HT1080 (cell line): ENCODE measurements around the gene MBD5. TPM values are rescaled to one million over a fixed set of nuclear protein-coding genes. Genes with fewer than 3 reads are reported as not detected.

Source experiments
- DNase-seq: peaks from one replicate; pipeline ENCODE4 v3.0.0-alpha.2; 2015; ENCODE audit warnings: low read depth
- total RNA-seq: library from RNA; depleted of rRNA; stranded (reverse); fragments of >200 nt; shearing (Covaris generic); gene quantifications from 2 replicates; pipeline ENCODE4 v1.2.3, GENCODE V29; 2014

MBD5 gene
- total RNA-seq, 1 experiment from 2014 or later: 7.1 TPM

DNA sequence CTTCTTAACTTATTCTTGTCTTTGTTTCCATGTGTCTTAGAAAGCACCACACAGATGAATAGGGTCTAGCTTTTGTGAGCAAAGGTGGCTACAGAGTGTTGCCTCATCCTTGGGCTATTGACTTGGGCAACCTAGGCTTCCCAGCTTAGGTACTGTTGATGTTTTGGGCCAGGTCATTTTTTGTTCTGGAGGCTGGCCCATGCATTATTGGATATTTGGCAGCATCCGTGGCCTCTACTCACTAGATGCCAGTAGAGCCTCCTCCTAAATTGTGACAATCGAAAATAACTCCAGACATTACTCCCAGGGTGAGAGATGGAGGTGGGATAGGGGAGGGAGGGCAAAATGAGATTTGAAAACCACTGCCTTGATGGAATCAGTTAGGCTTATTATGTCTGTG lies 496.4 kb downstream of the MBD5 start:
- no peak for DNase-seq

DNA sequence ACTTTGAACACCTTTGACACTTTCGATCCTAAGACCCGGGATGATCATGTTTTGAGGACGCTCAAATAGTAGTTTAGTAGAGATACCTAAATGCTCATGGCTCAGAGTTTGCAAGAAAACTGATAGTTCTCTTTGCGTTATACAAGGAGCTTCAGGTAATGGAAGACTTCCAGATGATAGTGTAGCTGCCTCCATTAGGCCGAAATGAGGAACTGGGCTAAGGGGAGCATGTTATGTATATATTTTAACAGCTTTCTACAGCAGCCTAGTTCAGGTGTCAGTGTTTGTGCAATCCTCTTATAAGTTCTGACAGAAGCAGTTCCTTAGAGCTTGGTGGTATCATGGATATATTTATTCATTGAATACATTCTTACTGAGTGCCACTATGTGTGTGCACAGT lies 496.9 kb downstream of the MBD5 start:
- DNase-seq: no peak

- no peak for DNase-seq
Observed at GRCh38 chr2:148519013-148519412, 498.1 kb downstream of the MBD5 start.

- DNase-seq: no peak
Observed at GRCh38 chr2:148521181-148521580, 500.3 kb downstream of the MBD5 start.

DNA sequence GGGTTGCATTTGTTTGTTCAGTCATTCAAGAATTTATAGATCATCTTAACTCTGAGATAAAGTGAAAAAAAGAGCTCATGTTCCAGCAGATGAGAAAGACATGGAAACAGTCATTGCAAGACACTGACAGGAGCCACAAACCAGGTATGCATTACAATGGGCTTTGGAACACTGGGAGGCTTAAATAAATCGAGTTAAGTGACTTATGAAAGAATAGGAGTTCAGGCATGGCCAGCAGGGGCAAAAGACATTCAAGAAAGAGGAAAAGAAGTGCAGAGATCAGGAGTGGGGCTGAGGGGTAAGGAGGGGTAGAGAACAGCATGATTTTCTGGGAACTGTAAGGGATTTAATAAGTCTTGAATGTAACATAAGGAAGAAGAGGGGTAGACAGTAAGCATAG lies 502.4 kb downstream of the MBD5 start:
- DNase-seq: no peak

- DNase-seq: peak; percentile 64
Observed at GRCh38 chr2:148524519-148524919, 503.6 kb downstream of the MBD5 start.

DNA sequence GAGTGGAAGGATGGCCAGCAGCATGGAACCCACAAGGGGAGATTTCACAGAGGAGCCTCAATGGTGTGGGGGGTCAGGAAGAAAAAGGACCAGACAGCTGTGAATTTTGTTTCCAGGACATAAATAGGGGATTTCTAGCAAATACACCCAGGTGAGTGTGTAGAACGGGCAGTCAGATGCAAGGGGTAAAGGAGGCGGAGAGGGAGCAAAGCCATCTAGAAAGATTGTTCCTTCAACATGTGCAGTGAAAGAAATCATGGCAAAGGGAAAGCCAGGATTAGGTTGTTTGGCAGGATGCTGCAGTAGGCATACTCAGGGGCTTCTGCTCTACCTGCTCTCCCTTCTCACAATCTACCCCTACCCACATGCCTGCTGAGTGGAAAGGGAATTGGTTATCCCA lies 504.2 kb downstream of the MBD5 start:
- DNase-seq: no peak

- no peak for DNase-seq
Observed at GRCh38 chr2:148526509-148527346, 505.8 kb downstream of the MBD5 start.

DNA sequence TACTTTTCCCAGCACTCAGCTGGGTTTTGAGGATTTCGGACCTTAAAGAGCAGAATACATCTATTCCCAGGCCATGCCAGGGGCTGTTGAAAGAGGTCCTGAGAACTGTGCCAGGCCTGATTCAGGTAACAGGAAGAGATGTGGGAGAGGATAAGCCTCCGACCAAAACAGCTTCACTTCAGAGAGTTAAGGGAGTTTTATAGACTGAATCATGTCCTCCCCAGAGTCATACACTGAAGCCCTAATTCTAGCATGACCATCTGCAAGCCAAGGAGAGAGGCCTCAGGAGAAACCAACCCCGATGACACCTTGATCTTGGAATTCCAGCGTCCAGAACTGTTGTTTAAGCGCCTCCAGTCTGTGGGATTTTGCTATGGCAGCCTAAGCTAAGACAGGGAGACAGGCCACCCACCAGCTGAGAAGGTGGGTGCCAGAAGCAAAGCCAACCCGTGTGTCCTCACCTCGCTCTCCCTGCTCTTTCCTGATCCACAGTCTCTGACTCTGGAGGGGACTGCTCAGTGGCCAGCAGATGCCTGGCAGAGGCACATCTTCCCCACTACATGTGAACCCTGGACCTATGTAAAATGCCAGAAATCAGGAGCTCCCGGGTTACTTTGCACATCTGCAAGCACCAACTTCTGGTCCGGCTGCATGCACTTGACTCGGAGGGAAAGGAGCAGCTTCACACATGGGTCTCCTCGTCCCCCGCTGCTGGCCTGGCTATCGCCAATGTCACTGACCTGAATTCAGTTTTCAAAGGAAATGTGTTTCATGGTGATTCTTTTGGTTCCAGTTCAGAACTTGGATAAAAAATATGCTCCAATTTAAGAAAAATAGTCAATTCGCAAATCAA lies 506.8 kb downstream of the MBD5 start:
- peak; percentile 47 for DNase-seq

- DNase-seq: no peak
Observed at GRCh38 chr2:148528356-148529064, 507.6 kb downstream of the MBD5 start.

DNA sequence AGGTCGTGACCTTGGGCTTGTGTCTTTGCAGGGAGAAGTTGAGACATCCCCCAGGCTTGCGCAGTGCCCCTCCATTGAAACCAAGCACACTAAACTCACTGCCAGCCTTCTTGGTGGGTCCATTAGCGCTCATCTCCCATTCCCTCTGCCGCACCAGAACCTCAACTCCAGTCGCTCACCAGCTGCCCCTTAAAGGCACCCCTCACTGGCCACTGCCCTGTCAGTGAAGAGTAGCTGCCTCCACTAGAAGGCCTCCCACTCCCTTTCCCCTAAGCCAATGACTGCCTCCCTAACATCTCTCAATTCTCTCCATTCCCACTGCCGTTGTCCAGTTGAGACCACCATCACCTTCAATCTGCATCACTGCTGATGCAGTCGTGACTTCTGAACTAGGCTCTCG lies 508.9 kb downstream of the MBD5 start:
- no peak for DNase-seq

GRCh38 chr2:148530350-148530749 lies 509.5 kb downstream of the MBD5 start:
- no peak for DNase-seq

- no peak for DNase-seq
Observed at GRCh38 chr2:148531235-148531634, 510.3 kb downstream of the MBD5 start.

DNA sequence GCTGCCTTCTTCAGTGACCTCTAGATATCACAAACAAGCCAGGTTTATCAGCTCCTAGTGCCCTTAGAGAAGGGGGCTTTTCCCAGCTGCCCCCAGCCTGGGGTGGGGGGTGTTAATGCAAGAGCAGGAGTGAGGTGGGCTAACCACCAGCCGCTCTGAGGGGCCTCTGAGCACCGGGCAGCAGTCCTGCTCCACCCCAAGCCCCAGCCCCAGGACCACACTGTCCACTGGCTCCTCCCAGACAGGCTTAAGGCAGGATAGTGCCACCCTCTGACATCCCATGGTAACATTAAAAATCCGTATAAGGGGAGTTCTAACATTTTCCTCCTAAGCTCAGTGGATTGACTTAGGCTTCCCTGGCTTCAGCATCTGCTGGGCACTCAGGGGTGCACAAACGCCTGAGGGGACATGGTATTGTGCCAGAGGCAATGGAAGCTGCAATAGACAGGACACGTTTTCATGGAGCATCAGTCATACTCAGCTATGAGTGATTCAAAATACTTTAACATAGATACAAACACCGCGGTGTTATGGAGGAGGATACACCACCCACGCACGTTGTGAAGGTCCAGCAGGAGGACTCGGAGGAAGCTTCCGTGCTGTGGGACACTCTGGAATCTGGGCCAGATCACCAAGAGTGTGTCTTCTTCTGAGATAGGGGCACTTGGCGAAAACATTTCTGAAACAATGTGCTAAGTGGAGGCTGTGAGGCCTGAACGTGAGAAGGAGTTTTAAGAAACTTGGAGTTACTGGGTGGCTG lies 511.0 kb downstream of the MBD5 start:
- DNase-seq: no peak

DNA sequence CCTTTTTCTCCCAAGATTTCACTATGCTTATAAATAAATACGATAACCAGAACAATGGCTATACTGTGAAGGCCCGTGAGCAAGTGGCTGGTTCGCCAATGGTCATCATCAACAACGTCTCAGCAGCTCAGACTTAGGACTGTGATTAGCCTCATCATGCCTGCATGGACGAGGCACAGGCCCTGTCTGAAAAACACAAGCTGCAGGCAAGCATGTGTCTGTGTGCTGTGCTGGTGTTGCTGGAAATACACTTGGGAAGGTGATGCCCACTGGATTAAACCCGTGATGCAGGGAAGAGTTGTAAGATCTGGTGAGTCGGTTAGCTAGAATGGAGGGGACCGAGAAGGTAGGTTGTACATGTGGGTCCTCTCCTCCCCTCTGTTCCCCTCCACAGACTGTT lies 512.1 kb downstream of the MBD5 start:
- DNase-seq: no peak

DNA sequence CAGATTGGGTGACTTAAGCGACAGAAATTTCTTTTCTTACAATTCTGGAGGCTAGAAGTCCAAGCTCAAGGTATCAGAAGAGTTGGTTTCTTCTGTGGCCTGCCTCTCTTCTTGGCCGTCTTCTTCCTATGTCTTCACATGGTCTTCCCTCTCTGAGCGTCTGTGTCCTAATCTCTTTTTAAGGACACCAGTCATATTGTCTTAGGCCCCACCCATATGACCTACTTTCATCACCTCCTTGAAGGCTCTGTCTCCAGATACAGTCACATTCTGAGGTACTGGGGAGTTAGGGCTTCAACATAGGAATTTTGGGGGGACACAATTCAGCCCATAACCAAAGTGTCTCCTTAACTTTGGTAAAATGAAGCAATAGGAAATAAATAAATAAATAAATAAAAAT lies 512.8 kb downstream of the MBD5 start:
- no peak for DNase-seq

GRCh38 chr2:148534416-148535204 lies 513.7 kb downstream of the MBD5 start:
- no peak for DNase-seq

DNA sequence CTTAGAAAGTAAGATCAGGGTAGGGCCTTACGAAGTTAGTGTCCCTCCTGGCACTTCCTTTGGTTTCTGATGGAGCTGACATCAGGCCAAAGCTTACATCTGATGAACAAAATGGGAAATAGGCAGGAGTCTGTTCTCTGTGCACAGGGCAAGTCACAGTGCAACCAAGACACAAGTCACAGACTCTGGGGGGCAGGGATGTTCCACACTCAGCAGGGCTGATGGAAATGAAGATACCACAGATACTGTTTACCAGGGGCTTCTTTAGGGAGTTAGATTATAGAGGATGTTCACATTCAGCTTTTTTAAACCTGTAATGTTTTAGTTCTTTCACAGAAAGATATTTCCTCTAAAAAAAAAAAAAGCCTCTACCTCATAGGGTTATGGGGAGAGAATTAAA lies 517.5 kb downstream of the MBD5 start:
- no peak for DNase-seq

DNA sequence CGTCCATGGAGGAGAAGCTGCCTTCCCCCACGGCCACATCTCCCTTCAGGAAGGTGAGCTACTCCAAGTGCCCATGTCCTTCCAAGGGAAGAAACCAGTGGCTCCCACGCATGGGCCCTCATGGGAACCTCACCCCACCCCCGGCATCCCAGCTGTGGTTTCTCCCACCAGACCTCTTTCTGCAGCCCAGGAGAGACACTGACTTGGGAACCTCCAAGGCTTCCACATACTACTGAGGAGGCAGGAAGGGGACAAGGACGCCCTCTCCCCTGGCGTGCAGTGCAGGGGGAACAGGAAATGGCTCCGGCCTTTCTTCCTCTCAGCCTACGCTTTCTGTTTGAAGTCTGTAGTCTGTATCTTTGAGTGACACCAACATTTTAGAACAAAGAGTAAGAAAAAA lies 519.1 kb downstream of the MBD5 start:
- no peak for DNase-seq

DNA sequence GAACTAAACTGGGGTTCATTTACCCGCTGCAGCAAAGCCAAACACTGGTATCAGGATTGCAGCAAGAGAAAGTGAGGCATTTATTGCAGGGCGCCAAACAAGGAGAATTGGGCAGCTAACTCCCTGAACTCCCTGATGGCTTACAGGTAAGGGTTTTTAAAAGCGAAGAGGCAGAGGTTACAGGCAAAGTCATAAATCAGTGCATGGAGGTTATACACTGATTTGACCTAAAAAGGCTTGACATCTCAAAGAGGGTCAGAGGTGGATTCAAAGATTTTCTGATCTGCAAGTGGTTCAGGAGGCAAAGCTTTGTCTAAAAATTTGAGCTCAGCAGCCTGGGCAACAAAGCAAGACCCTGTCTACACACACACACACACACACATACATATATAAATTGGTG lies 520.9 kb downstream of the MBD5 start:
- DNase-seq: no peak
